Esophagus squamous epithelium (tissue), 5 donors: Measurements from ENCODE around the gene CD2. TPM values are rescaled to one million over a fixed set of nuclear protein-coding genes. Genes with fewer than 3 reads are reported as not detected.

ENCODE experiments used
- DNase-seq: peaks from one replicate; lab custom pipeline; 2025; lab: John Stamatoyannopoulos, UW
- H3K27ac ChIP-seq, 4 donors: fragments of 200-600 bp; sonication (generic); one replicate each; pipeline ENCODE4 v1.5.1; 2016 to 2019; ENCODE audit warnings: mild to moderate bottlenecking in 1 of 4
- H3K27me3 ChIP-seq, 4 donors: fragments of 200-600 bp; sonication (generic); 1 replicate in 3 of 4; 2 replicates in 1 of 4; pipeline versions ENCODE4 v1.5.1 to v1.6.0; 2017 to 2021; ENCODE audit warnings: antibody characterized with exemption in 1 of 4
- H3K36me3 ChIP-seq, 3 donors: fragments of 200-600 bp; sonication (generic); one replicate each; pipeline ENCODE4 v1.5.1; 2016 to 2019
- H3K4me1 ChIP-seq, 3 donors: fragments of 200-600 bp; sonication (generic); one replicate each; pipeline ENCODE4 v1.5.1; 2017 to 2019
- H3K4me3 ChIP-seq, 4 donors: fragments of 200-600 bp; sonication (generic); 1 replicate in 3 of 4; 2 replicates in 1 of 4; pipeline ENCODE4 v1.5.1; 2016 to 2019; ENCODE audit warnings: mild to moderate bottlenecking in 2 of 4, moderate library complexity in 1 of 4
- H3K9me3 ChIP-seq, 3 donors: fragments of 200-600 bp; sonication (generic); one replicate each; pipeline ENCODE4 v1.5.1; 2016 to 2019
- CTCF ChIP-seq, 6 experiments: fragments of 450-650 bp in 4 of 6; fragments of 200-600 bp in 2 of 6; sonication (generic) in 2 of 6; IDR thresholded peaks; one replicate each; pipeline ENCODE4 v1.5.1; 2016 to 2019; ENCODE audit warnings: antibody characterized with exemption in 6 of 6, mild to moderate bottlenecking in 4 of 6, moderate library complexity in 4 of 6
- POLR2A ChIP-seq, 4 donors: fragments of 450-650 bp; IDR thresholded peaks; one replicate each; pipeline ENCODE4 v1.6.1; 2017; ENCODE audit warnings: antibody characterized with exemption in 4 of 4, mild to moderate bottlenecking in 4 of 4, moderate library complexity in 3 of 4
- WGBS, 2 donors: methylation state at CpG; one replicate each; pipeline ENCODE4 v1.1.5; 2018; 5-methylcytosine and 5-hydroxymethylcytosine counted together
- intact Hi-C: fragments of 100-400 bp; cut with DNase I; formaldehyde crosslinking; loops from one replicate; pipeline ENCODE4 v1.15.0; 2022
- total RNA-seq, 4 donors: library from RNA; depleted of rRNA; stranded (reverse); fragments of >200 nt; gene quantifications; one replicate each; pipeline ENCODE4 v1.1.0, GENCODE V29; 2016
- donor health status: DM: yes; HTN: yes; CAD: no.

CD2 gene
- total RNA-seq, 4 donors from 2014 or later: 2.1 to 14.7 (median 5.1) TPM

GRCh38 chr1:116772648-116773045 lies 18.4 kb downstream of the CD2 start:
- Histone ChIP-seq H3K4me1 (peaks cover 0 to 11% (median 0%) of the 10 kb centered on the region in 3 donors), H3K27ac (no peak overlapping the region), H3K9me3 (no peaks in the 10 kb centered on the region), H3K27me3 (no peaks in the 10 kb centered on the region), H3K36me3 (no peaks in the 10 kb centered on the region), H3K4me3 (no peak overlapping the region)
- 13 to 26% methylated on average over 1 of the region's 1 CpG for WGBS, 2 donors
- TF ChIP-seq CTCF (IDR thresholded peaks at IDR 0.05): no peak
- no peak for TF ChIP-seq POLR2A (IDR thresholded peaks at IDR 0.05)
- no peak for DNase-seq
- intact Hi-C loops: no loop called here

- Histone ChIP-seq H3K9me3 (no peaks in the 10 kb centered on the region), H3K4me3 (no peak overlapping the region), H3K4me1 (peaks cover 0 to 19% (median 3%) of the 10 kb centered on the region in 3 donors), H3K36me3 (no peaks in the 10 kb centered on the region), H3K27ac (no peak overlapping the region), H3K27me3 (no peaks in the 10 kb centered on the region)
- TF ChIP-seq POLR2A (IDR thresholded peaks at IDR 0.05) (no peak), CTCF (IDR thresholded peaks at IDR 0.05) (no peak)
- intact Hi-C loops: no loop called here
- no peak for DNase-seq
- WGBS, 2 donors: 80 to 93% methylated on average over 24 to 29 of the region's 29 CpGs
These were observed 21.0 kb downstream of the CD2 start for GRCh38 chr1:116775116-116775752.

GRCh38 chr1:116777831-116778830 lies 23.9 kb downstream of the CD2 start:
- WGBS, 2 donors: 21 to 34% methylated on average over 3 of the region's 3 CpGs
- no peak for DNase-seq
- intact Hi-C loops: no loop called here
- Histone ChIP-seq H3K4me3 (no peak overlapping the region), H3K4me1 (peaks cover 0 to 12% (median 3%) of the 10 kb centered on the region in 3 donors), H3K36me3 (no peaks in the 10 kb centered on the region), H3K9me3 (no peaks in the 10 kb centered on the region), H3K27ac (no peak overlapping the region), H3K27me3 (no peaks in the 10 kb centered on the region)
- TF ChIP-seq POLR2A (IDR thresholded peaks at IDR 0.05) (no peak), CTCF (IDR thresholded peaks at IDR 0.05) (no peak)

- Histone ChIP-seq H3K9me3 (peaks cover 0 to 7% (median 0%) of the 10 kb centered on the region in 3 donors), H3K36me3 (no peaks in the 10 kb centered on the region), H3K4me3 (no peak overlapping the region), H3K27me3 (no peaks in the 10 kb centered on the region), H3K27ac (no peak overlapping the region), H3K4me1 (peaks cover 0 to 12% (median 3%) of the 10 kb centered on the region in 3 donors)
- 94% methylated on average over 6 of the region's 6 CpGs for WGBS, 2 donors
- TF ChIP-seq CTCF (IDR thresholded peaks at IDR 0.05) (no peak), POLR2A (IDR thresholded peaks at IDR 0.05) (no peak)
- DNase-seq: no peak
- intact Hi-C loops: no loop called here
These were observed 26.8 kb downstream of the CD2 start for GRCh38 chr1:116781034-116781433.

GRCh38 chr1:116785006-116785405 lies 30.8 kb downstream of the CD2 start:
- Histone ChIP-seq H3K27ac (no peak overlapping the region), H3K9me3 (peaks cover 0 to 7% (median 0%) of the 10 kb centered on the region in 3 donors), H3K27me3 (no peaks in the 10 kb centered on the region), H3K4me1 (no peaks in the 10 kb centered on the region), H3K4me3 (no peak overlapping the region), H3K36me3 (no peaks in the 10 kb centered on the region)
- intact Hi-C loops: no loop called here
- no peak for DNase-seq
- no peak for TF ChIP-seq CTCF (IDR thresholded peaks at IDR 0.05)
- no peak for TF ChIP-seq POLR2A (IDR thresholded peaks at IDR 0.05)
- WGBS, 2 donors: 52 to 88% methylated on average over 1 to 2 of the region's 4 CpGs
